Mesodermal cell (in vitro differentiated cells): ENCODE data around the gene DNASE1.

Experiments
- H3K27ac ChIP-seq: 2 replicates; pipeline ENCODE4 v1.7.0; 2013; ENCODE audit warnings: mild to moderate bottlenecking, low read depth, low read length, moderate library complexity; ENCODE audit not compliant: severe bottlenecking
- H3K36me3 ChIP-seq: 2 replicates; pipeline ENCODE4 v1.7.1; 2013; ENCODE audit warnings: mild to moderate bottlenecking, low read length, moderate library complexity; ENCODE audit not compliant: control insufficient read depth, insufficient read depth
- H3K4me1 ChIP-seq: one replicate; pipeline ENCODE4 v1.7.1; 2013; ENCODE audit warnings: mild to moderate bottlenecking, low read length; ENCODE audit not compliant: insufficient read depth, control insufficient read depth, poor library complexity, severe bottlenecking
- H3K4me3 ChIP-seq: 2 replicates; pipeline ENCODE4 v1.7.0; 2013; ENCODE audit warnings: low read length, control low read depth, mild to moderate bottlenecking; ENCODE audit not compliant: insufficient read depth, poor library complexity, severe bottlenecking; ENCODE audit errors: extremely low read depth
- H3K9me3 ChIP-seq: 2 replicates; pipeline ENCODE4 v1.7.1; 2013; ENCODE audit warnings: mild to moderate bottlenecking, low read length, moderate library complexity; ENCODE audit not compliant: control insufficient read depth
- WGBS, 2 experiments: methylation state at CpG; one replicate each; pipeline ENCODE4 v1.1.5; 2013; ENCODE audit warnings: missing lambda C conversion rate in 2 of 2; ENCODE audit not compliant: insufficient coverage in 2 of 2; 5-methylcytosine and 5-hydroxymethylcytosine counted together

The DNASE1 gene

GRCh38 chr16:3668626-3669025 is 14.1 kb downstream of the DNASE1 start:
- H3K36me3 ChIP-seq, result peaks cover 78% of the 10 kb centered on the region
- H3K4me1 ChIP-seq, result no peaks in the 10 kb centered on the region
- H3K27ac ChIP-seq, result no peak overlapping the region
- no peak overlapping the region for H3K4me3 ChIP-seq
- WGBS, 2 experiments, result 98% methylated on average over 7 to 11 of the region's 11 CpGs
- no peaks in the 10 kb centered on the region for H3K9me3 ChIP-seq

- 91 to 94% methylated on average over 7 to 9 of the region's 10 CpGs for WGBS, 2 experiments
- Histone ChIP-seq H3K36me3 (peaks cover 76% of the 10 kb centered on the region), H3K4me3 (no peak overlapping the region), H3K27ac (no peak overlapping the region), H3K9me3 (no peaks in the 10 kb centered on the region), H3K4me1 (no peaks in the 10 kb centered on the region)
Measured at GRCh38 chr16:3669082-3669481, 14.6 kb downstream of the DNASE1 start.

DNA sequence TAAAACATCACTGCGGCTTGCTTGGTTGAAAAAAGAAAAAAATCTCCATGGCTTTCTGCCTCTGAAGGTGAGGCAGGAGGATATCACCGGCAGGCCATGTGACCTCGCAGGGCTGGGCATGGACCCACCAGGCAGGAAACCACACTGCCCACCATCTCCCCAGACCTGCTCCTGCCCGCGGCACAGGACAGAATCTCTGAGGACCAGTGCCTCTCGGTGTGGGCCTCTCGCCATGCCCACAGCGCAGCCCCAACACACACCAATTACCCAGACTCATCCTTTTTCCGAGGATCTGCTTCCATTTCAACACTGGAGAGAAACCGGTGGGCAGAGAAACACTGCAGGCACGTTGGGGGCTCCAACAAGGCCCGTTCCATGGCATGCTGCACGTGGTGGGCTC is 16.2 kb downstream of the DNASE1 start:
- 94 to 99% methylated on average over 10 to 12 of the region's 13 CpGs for WGBS, 2 experiments
- Histone ChIP-seq H3K9me3 (no peaks in the 10 kb centered on the region), H3K4me1 (no peaks in the 10 kb centered on the region), H3K36me3 (peaks cover 73% of the 10 kb centered on the region), H3K4me3 (no peak overlapping the region), H3K27ac (no peak overlapping the region)

GRCh38 chr16:3671424-3671823 is 16.9 kb downstream of the DNASE1 start:
- Histone ChIP-seq H3K4me3 (no peak overlapping the region), H3K27ac (no peak overlapping the region), H3K9me3 (no peaks in the 10 kb centered on the region), H3K4me1 (no peaks in the 10 kb centered on the region), H3K36me3 (peaks cover 76% of the 10 kb centered on the region)
- WGBS, 2 experiments, result 93 to 94% methylated on average over 9 to 10 of the region's 11 CpGs

GRCh38 chr16:3672571-3673041 is 18.1 kb downstream of the DNASE1 start:
- Histone ChIP-seq H3K4me1 (peaks cover 6% of the 10 kb centered on the region), H3K4me3 (no peak overlapping the region), H3K9me3 (no peaks in the 10 kb centered on the region), H3K36me3 (peaks cover 77% of the 10 kb centered on the region), H3K27ac (no peak overlapping the region)
- 94 to 96% methylated on average over 23 to 26 of the region's 26 CpGs for WGBS, 2 experiments

GRCh38 chr16:3673201-3673600 is 18.7 kb downstream of the DNASE1 start:
- H3K4me3 ChIP-seq, result no peak overlapping the region
- no peaks in the 10 kb centered on the region for H3K9me3 ChIP-seq
- peaks cover 6% of the 10 kb centered on the region for H3K4me1 ChIP-seq
- no peak overlapping the region for H3K27ac ChIP-seq
- 95 to 96% methylated on average over 15 to 16 of the region's 18 CpGs for WGBS, 2 experiments
- H3K36me3 ChIP-seq, result peaks cover 81% of the 10 kb centered on the region

DNA sequence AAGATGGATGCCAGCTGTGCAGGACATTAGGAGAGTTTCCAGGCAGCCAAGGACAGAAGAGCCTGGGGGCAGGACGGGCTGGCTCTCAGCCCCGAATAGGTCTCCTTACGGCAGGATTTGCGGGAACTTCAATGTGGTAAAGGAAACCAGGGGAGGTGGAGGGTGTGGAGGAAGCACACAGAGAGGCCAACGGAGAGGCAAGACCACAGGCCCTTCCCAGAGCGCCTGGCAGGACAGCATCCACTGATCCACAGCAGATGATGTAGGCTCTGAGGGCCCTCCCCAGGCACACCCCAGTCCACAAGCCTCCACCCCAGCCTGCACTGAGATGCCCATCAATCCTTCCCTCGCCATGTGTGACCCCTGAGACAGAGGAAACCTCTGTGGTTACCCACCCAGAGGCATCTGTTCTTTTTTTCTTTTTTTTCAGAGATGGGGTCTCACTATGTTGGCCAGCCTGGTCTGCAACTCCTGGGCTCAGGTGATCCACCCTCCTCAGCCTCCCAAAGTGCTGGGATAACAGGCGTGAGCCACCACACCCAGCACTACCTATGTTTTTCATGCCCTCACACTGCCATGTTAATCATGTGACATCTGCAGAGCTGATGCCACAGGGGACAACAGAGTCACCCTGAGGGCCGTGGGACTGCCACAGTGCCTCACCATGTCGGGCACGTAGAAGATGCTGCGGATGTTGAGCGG is 19.3 kb downstream of the DNASE1 start:
- 93 to 94% methylated on average over 11 to 13 of the region's 13 CpGs for WGBS, 2 experiments
- Histone ChIP-seq H3K36me3 (peaks cover 81% of the 10 kb centered on the region), H3K27ac (no peak overlapping the region), H3K9me3 (no peaks in the 10 kb centered on the region), H3K4me1 (peaks cover 6% of the 10 kb centered on the region), H3K4me3 (no peak overlapping the region)

- Histone ChIP-seq H3K4me1 (peaks cover 6% of the 10 kb centered on the region), H3K4me3 (no peak overlapping the region), H3K9me3 (no peaks in the 10 kb centered on the region), H3K27ac (no peak overlapping the region), H3K36me3 (peaks cover 83% of the 10 kb centered on the region)
- 95 to 96% methylated on average over 27 to 31 of the region's 34 CpGs for whole genome bisulfite sequencing, 2 experiments
Measured at GRCh38 chr16:3674513-3675295, 20.2 kb downstream of the DNASE1 start.

- no peak overlapping the region for H3K4me3 ChIP-seq
- peaks cover 6% of the 10 kb centered on the region for H3K4me1 ChIP-seq
- peaks cover 82% of the 10 kb centered on the region for H3K36me3 ChIP-seq
- H3K9me3 ChIP-seq, result no peaks in the 10 kb centered on the region
- peak overlapping the region; percentile 10 for H3K27ac ChIP-seq
- 92 to 95% methylated on average over 23 to 24 of the region's 24 CpGs for WGBS, 2 experiments
Measured at GRCh38 chr16:3675601-3676130, 21.2 kb downstream of the DNASE1 start.

- H3K4me3 ChIP-seq, result no peak overlapping the region
- WGBS, 2 experiments, result 97% methylated on average over 7 to 9 of the region's 11 CpGs
- H3K36me3 ChIP-seq, result peaks cover 82% of the 10 kb centered on the region
Measured at GRCh38 chr16:3677994-3678393, 23.5 kb downstream of the DNASE1 start.

More at GRCh38 chr16:3677994-3678393, 23.5 kb downstream of the DNASE1 start:
- H3K9me3 ChIP-seq, result no peaks in the 10 kb centered on the region
- peaks cover 6% of the 10 kb centered on the region for H3K4me1 ChIP-seq
- no peak overlapping the region for H3K27ac ChIP-seq
